Body of pancreas (tissue), 4 donors: ENCODE measurements around the gene CCNY. TPM values are rescaled to one million over a fixed set of nuclear protein-coding genes. Genes with fewer than 3 reads are reported as not detected.

ENCODE experiments used
- ATAC-seq: fragments of 150-250 bp; one replicate; pipeline ENCODE4 v1.9.1; 2016
- DNase-seq, 4 donors: peaks; one replicate each; pipeline ENCODE4 v3.0.0-alpha.2; 2019
- H3K27ac ChIP-seq, 4 donors: fragments of 200-600 bp; sonication (generic); 1 replicate in 3 of 4; 2 replicates in 1 of 4; pipeline versions ENCODE4 v1.5.1 to v1.6.1; 2016 to 2019; ENCODE audit warnings: mild to moderate bottlenecking in 1 of 4, mixed read lengths in 1 of 4, moderate library complexity in 1 of 4
- H3K27me3 ChIP-seq, 2 donors: fragments of 200-600 bp; sonication (generic); one replicate each; pipeline ENCODE4 v1.6.0; 2016; ENCODE audit warnings: mild to moderate bottlenecking in 1 of 2
- H3K36me3 ChIP-seq, 2 donors: fragments of 200-600 bp; sonication (generic); replicated peaks in 1 of 2; 2 replicates each; pipeline ENCODE4 v1.5.1; 2016; ENCODE audit warnings: low read depth in 2 of 2; ENCODE audit not compliant: insufficient read depth in 1 of 2
- H3K4me1 ChIP-seq: fragments of 200-600 bp; sonication (generic); one replicate; pipeline ENCODE4 v1.6.0; 2016
- H3K4me3 ChIP-seq, 2 donors: fragments of 200-600 bp; sonication (generic); 1 replicate in 1 of 2; 2 replicates in 1 of 2; pipeline ENCODE4 v1.5.1; 2016 to 2019
- H3K9me3 ChIP-seq, 3 donors: fragments of 200-600 bp; sonication (generic); 1 replicate in 2 of 3; 2 replicates in 1 of 3; pipeline ENCODE4 v1.5.1; 2016
- POLR2A ChIP-seq, 3 donors: fragments of 450-650 bp; IDR thresholded peaks; one replicate each; pipeline ENCODE4 v1.6.1; 2016; ENCODE audit warnings: antibody characterized with exemption in 3 of 3, mild to moderate bottlenecking in 2 of 3
- WGBS, 2 donors: methylation state at CpG; one replicate each; pipeline ENCODE4 v1.1.5; 2017; 5-methylcytosine and 5-hydroxymethylcytosine counted together
- intact Hi-C: fragments of 100-400 bp; cut with DNase I; formaldehyde crosslinking; loops from one replicate; pipeline ENCODE4 v1.15.1; 2023
- total RNA-seq, 2 donors: library from RNA; depleted of rRNA; stranded (reverse); fragments of >200 nt; gene quantifications; one replicate each; pipeline ENCODE4 v1.1.0, GENCODE V29; 2016
- TF ChIP-seq, protein P1 (sequence below), 7 experiments: fragments of 450-650 bp in 4 of 7; fragments of 200-600 bp in 3 of 7; sonication (generic) in 3 of 7; IDR thresholded peaks; one replicate each; pipeline ENCODE4 v1.5.1; 2016 to 2019; ENCODE audit warnings: antibody characterized with exemption in 7 of 7

CCNY gene
- 10 to 100 TPM in 1 of 2 donors, 1 to 10 TPM in 1; 9.6 to 18.9 TPM for total RNA-seq

DNA sequence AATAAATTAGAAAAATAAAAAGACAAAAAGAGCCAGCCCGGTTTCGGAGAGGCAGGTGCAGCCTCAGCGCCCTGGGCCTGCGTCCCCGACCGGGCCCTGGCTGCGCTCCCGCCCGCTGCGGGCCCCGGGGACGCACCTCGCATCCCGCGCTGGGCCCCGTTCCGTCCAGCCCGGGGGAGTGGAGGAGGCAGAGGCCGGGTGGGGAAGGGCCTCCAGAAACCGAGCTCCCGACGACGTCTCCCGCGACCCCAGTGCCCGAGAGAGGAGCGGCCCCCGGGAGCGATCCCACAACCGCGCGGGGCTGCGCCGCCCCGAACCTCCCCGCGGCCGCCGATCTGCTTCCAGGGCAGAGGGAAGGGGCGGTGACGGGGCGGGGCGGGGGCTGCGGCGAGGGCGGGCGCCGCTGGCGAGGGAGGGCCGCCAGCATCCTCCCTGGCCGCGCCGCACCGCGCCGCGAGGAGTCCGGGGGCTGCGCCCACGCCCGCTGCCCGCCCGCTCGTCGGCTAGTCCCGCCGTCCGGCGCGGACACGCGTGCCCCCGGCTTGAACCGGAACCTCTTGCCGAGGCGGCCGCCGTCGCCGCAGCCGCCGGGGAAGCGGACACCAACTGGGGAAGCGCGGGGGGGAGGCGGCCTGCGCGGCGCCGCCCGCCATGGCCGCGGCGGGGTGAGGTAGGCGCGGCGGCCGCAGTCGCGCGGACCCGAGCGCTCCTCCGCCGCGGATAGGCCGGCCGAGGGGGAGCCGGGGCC is at the start of gene CCNY:
CCNY (plus strand) TSS at position 426 of the 748 bp plus-strand sequence. CDS start 545 bp downstream, outside the sequence.
- intact Hi-C loops: no loop called here

DNA sequence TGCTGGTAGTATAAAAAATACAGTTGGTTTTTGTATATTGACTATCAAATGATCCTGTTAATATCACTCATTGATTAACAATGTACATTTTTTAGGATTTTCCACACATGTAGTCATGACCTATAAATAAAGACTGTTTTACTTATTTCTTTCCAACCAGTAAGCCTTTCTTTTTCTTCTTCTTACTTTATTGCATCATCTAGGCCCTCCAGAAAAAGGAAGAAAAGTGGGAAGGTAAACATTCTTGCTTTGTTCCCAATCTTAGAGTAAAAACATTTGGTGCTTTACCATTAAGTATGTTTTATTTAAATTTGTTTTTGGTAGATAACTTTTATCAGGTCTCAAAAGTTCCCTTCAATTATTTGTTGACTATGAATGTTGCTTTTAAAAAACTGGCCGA is 47.1 kb upstream of the CCNY start:
- WGBS, 2 donors: 76 to 86% methylated on average over 1 of the region's 1 CpG
- DNase-seq (no peak), ATAC-seq (no peak)
- Histone ChIP-seq H3K9me3 (no peaks in the 10 kb centered on the region), H3K27me3 (no peaks in the 10 kb centered on the region), H3K36me3 (no peaks in the 10 kb centered on the region), H3K4me1 (no peaks in the 10 kb centered on the region), H3K4me3 (no peak overlapping the region), H3K27ac (no peak overlapping the region)
- no peak for TF ChIP-seq POLR2A (IDR thresholded peaks at IDR 0.05)
- TF ChIP-seq, protein P1, sequence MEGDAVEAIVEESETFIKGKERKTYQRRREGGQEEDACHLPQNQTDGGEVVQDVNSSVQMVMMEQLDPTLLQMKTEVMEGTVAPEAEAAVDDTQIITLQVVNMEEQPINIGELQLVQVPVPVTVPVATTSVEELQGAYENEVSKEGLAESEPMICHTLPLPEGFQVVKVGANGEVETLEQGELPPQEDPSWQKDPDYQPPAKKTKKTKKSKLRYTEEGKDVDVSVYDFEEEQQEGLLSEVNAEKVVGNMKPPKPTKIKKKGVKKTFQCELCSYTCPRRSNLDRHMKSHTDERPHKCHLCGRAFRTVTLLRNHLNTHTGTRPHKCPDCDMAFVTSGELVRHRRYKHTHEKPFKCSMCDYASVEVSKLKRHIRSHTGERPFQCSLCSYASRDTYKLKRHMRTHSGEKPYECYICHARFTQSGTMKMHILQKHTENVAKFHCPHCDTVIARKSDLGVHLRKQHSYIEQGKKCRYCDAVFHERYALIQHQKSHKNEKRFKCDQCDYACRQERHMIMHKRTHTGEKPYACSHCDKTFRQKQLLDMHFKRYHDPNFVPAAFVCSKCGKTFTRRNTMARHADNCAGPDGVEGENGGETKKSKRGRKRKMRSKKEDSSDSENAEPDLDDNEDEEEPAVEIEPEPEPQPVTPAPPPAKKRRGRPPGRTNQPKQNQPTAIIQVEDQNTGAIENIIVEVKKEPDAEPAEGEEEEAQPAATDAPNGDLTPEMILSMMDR (IDR thresholded peaks at IDR 0.05): no peak
- intact Hi-C loops: no loop called here

More for the DNA sequence above, at the start of gene CCNY:
- H3K27me3 ChIP-seq: no peaks in the 10 kb centered on the region
- H3K4me3 ChIP-seq: peak within 1 kb of the TSS; percentile 67 to 98
- H3K4me1 ChIP-seq: peaks cover 32% of the 10 kb centered on the region
- WGBS, 2 donors: 0% methylated on average over 3 to 65 of the region's 109 CpGs
- TF ChIP-seq, protein P1 (IDR thresholded peaks at IDR 0.05): peak in 1 of 7 experiments; percentile 5
- TF ChIP-seq POLR2A (IDR thresholded peaks at IDR 0.05): peak; percentile 57 to 81 (median 71)
- peak within 1 kb of the TSS; percentile 28 to 89 (median 74) for H3K27ac ChIP-seq
- H3K36me3 ChIP-seq: no peaks in the 10 kb centered on the region
- peak; percentile 69 to 83 (median 78) for DNase-seq
- peak; percentile 90 for ATAC-seq
- H3K9me3 ChIP-seq: no peaks in the 10 kb centered on the region

DNA sequence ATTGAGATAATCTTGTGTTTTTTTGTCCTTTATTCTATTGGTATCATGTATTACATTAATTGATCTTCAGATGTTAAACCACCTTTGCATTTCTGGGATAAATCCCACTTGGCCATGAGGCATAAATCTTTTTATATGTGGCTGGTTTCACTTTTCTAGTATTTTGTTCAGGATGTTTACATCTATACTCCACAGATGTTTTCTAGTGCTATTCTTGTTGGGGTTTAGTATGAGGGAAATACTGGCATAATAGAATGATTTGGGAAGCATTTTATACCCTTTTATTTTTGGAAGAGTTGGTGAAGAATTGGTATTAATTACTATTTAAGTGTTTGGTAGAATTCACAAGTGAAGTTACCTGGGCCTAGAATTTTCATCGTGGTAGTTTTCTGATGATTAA is 41.8 kb upstream of the CCNY start:
- no peak overlapping the region for H3K27ac ChIP-seq
- no peaks in the 10 kb centered on the region for H3K36me3 ChIP-seq
- no peak for TF ChIP-seq POLR2A (IDR thresholded peaks at IDR 0.05)
- TF ChIP-seq, protein P1 (IDR thresholded peaks at IDR 0.05): no peak
- ATAC-seq: no peak
- no peaks in the 10 kb centered on the region for H3K9me3 ChIP-seq
- 63 to 65% methylated on average over 1 of the region's 1 CpG for WGBS, 2 donors
- no peak for DNase-seq
- no peak overlapping the region for H3K4me3 ChIP-seq
- intact Hi-C loops: no loop called here
- no peaks in the 10 kb centered on the region for H3K27me3 ChIP-seq
- H3K4me1 ChIP-seq: no peaks in the 10 kb centered on the region

DNA sequence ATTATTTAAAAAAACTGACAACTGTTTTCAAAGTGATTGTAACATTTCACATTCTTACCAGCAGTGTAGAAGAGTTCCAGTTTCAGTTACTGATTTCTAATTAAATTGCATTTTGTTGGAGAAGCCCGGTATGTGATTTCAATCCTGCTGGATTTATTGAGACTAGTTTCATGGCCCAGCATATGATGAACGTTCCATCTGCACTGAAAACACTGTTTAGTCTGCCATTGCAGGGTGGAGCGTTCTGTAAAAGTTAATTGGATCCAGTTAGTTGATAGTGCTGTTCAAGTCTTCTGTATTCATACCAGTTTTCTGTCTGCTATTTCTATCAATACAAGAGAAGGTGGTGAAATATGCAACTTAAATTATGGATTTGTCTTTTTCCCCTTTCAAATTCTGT is 37.3 kb upstream of the CCNY start:
- H3K36me3 ChIP-seq: no peaks in the 10 kb centered on the region

More for the DNA sequence above, 37.3 kb upstream of the CCNY start:
- no peak overlapping the region for H3K27ac ChIP-seq
- H3K4me1 ChIP-seq: no peaks in the 10 kb centered on the region
- ATAC-seq: no peak
- intact Hi-C loops: no loop called here
- DNase-seq: no peak
- 58 to 75% methylated on average over 3 of the region's 3 CpGs for WGBS, 2 donors
- no peak overlapping the region for H3K4me3 ChIP-seq
- TF ChIP-seq POLR2A (IDR thresholded peaks at IDR 0.05): no peak
- TF ChIP-seq, protein P1 (IDR thresholded peaks at IDR 0.05): no peak
- no peaks in the 10 kb centered on the region for H3K27me3 ChIP-seq
- H3K9me3 ChIP-seq: no peaks in the 10 kb centered on the region
